ENCODE results near the gene VAPA. TPM values are rescaled to one million over a fixed set of nuclear protein-coding genes. Genes with fewer than 3 reads are reported as not detected.
"Not testable (repeated sequence)": the region's sequence is repeated elsewhere in the genome, so short reads cannot be mapped to it uniquely, and the experiment has no call there.

The VAPA gene
- total and polyA plus RNA-seq, 2 donors (not counting 3 experiments of a cell fraction or from before 2014, with no cell fraction given), result 105 to 163 TPM

DNA sequence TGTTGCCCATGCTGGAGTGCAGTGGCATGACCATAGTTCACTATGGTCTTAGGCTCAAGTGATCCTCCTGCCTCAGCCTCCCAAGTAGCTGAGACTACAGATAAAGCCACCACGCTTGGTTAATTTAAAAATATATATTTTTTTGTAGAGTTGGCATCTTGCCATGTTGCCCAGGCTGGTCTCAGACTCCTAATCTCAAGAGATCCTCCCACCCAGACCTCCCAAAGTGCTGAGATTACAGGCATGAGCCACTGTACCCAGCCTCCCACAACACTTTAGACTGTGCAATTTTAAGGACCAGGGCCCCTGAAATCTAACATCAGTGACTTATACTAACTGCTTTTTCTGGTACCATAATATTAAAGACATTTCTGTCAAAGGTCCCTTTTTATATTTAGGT lies 22.9 kb upstream of the VAPA start:
- no peaks in the 10 kb centered on the region for H3K36me3 ChIP-seq (ENCODE audit: control insufficient read depth in 2 of 2, extremely low read depth in 1 of 2, insufficient read depth in 2 of 2, low read length in 2 of 2)
- no peak overlapping the region for H3K27ac ChIP-seq (ENCODE audit: insufficient read depth, low read depth, low read length)
- intact Hi-C loops (cut with micrococcal nuclease) (no loop called here), dilution Hi-C loops (cut with MboI; ENCODE audit: extremely low pct_ligation_motif_present, low sequenced_read_pairs) (no loop called here)
- TF ChIP-seq POLR2A (IDR thresholded peaks at IDR 0.05; ENCODE audit: low read depth, low read length) (no peak), JUN (IDR thresholded peaks at IDR 0.05; ENCODE audit: borderline replicate concordance, insufficient read depth, insufficient read length, low read depth) (no peak), POLR2AphosphoS5 (IDR thresholded peaks at IDR 0.05; ENCODE audit: insufficient read depth, low read depth, low read length) (no peak), EZH2 (IDR thresholded peaks at IDR 0.05; ENCODE audit: borderline replicate concordance, low read depth, low read length, severe bottlenecking) (no peak), MYC (IDR thresholded peaks at IDR 0.05; ENCODE audit: low read depth, low read length) (no peak), FOS (IDR thresholded peaks at IDR 0.05; ENCODE audit: borderline replicate concordance, insufficient read depth, low read length) (no peak), GATA2 (IDR thresholded peaks at IDR 0.05; ENCODE audit: insufficient read depth, insufficient read length, low read depth, low read length) (no peak)
- TF ChIP-seq, protein P1, sequence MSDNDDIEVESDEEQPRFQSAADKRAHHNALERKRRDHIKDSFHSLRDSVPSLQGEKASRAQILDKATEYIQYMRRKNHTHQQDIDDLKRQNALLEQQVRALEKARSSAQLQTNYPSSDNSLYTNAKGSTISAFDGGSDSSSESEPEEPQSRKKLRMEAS (IDR thresholded peaks at IDR 0.05; ENCODE audit: insufficient read depth, insufficient read length), result no peak
- TF ChIP-seq, protein P2, sequence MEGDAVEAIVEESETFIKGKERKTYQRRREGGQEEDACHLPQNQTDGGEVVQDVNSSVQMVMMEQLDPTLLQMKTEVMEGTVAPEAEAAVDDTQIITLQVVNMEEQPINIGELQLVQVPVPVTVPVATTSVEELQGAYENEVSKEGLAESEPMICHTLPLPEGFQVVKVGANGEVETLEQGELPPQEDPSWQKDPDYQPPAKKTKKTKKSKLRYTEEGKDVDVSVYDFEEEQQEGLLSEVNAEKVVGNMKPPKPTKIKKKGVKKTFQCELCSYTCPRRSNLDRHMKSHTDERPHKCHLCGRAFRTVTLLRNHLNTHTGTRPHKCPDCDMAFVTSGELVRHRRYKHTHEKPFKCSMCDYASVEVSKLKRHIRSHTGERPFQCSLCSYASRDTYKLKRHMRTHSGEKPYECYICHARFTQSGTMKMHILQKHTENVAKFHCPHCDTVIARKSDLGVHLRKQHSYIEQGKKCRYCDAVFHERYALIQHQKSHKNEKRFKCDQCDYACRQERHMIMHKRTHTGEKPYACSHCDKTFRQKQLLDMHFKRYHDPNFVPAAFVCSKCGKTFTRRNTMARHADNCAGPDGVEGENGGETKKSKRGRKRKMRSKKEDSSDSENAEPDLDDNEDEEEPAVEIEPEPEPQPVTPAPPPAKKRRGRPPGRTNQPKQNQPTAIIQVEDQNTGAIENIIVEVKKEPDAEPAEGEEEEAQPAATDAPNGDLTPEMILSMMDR (IDR thresholded peaks at IDR 0.05; ENCODE audit: extremely low read depth in 1 of 2, insufficient read depth in 1 of 2, low read depth in 1 of 2, low read length in 2 of 2), result no peak
- ChIA-PET CTCF (no interaction called here), POLR2A (no interaction called here)
- H3K4me2 ChIP-seq (ENCODE audit: insufficient read depth, low read length), result no peak overlapping the region
- DNase-seq (ENCODE audit: low read depth, low spot score) (no peak), FAIRE-seq (no peak)
- H4K20me1 ChIP-seq (replicated peaks; ENCODE audit: control insufficient read depth, extremely low read depth, insufficient read depth, low read length), result no peaks in the 10 kb centered on the region
- no TSS peak for BruUV-seq (replicated peaks)
- no peak overlapping the region for H3K9ac ChIP-seq (replicated peaks; ENCODE audit: extremely low read depth, insufficient read depth, low read length)
- H3K9me3 ChIP-seq (replicated peaks; ENCODE audit: control insufficient read depth, insufficient read depth, low read length), result no peaks in the 10 kb centered on the region
- H2AFZ ChIP-seq (ENCODE audit: low read depth, low read length), result no peak overlapping the region
- no peaks in the 10 kb centered on the region for H3K4me1 ChIP-seq (ENCODE audit: control insufficient read depth, extremely low read depth, insufficient read depth, low read length)
- H3K4me3 ChIP-seq (replicated peaks in 1 of 3; ENCODE audit: insufficient read depth in 1 of 3, low read depth in 1 of 3, low read length in 3 of 3), result no peak overlapping the region
- no peaks in the 10 kb centered on the region for H3K79me2 ChIP-seq (ENCODE audit: control insufficient read depth, insufficient read depth, low read length)
- no peaks in the 10 kb centered on the region for H3K9me1 ChIP-seq (replicated peaks; ENCODE audit: control insufficient read depth, extremely low read depth, insufficient read depth, low read length)
- H3K27me3 ChIP-seq (ENCODE audit: control insufficient read depth in 2 of 2, insufficient read depth in 2 of 2, low read length in 2 of 2), result no peaks in the 10 kb centered on the region

DNA sequence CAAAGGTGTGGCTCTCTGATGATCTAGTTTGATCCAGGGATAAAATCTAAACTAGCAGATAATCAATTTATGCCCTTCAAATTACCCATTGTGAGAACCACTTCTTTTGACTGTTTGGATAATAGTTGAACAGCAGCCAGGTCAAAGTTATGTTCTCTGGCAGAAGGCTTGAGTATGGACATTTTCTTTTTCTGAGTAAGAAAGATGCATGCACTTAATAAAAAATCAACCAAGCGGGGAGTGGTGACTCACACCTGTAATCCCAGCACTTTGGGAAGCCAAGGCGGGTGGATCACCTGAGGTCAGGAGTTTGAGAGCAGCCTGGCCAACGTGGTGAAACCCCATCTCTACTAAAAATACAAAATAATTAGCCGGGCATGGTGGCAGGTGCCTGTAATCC lies 22.3 kb upstream of the VAPA start:
- H3K4me1 ChIP-seq (ENCODE audit: control insufficient read depth, extremely low read depth, insufficient read depth, low read length); H3K9ac ChIP-seq (replicated peaks; ENCODE audit: extremely low read depth, insufficient read depth, low read length); H3K9me3 ChIP-seq (replicated peaks; ENCODE audit: control insufficient read depth, insufficient read depth, low read length); H4K20me1 ChIP-seq (replicated peaks; ENCODE audit: control insufficient read depth, extremely low read depth, insufficient read depth, low read length); FAIRE-seq; BruUV-seq (replicated peaks); H2AFZ ChIP-seq (ENCODE audit: low read depth, low read length); H3K79me2 ChIP-seq (ENCODE audit: control insufficient read depth, insufficient read depth, low read length); H3K4me2 ChIP-seq (ENCODE audit: insufficient read depth, low read length); H3K27me3 ChIP-seq (ENCODE audit: control insufficient read depth in 2 of 2, insufficient read depth in 2 of 2, low read length in 2 of 2); DNase-seq (ENCODE audit: low read depth, low spot score); intact Hi-C loops (cut with micrococcal nuclease); dilution Hi-C loops (cut with MboI; ENCODE audit: extremely low pct_ligation_motif_present, low sequenced_read_pairs); CTCF ChIA-PET; H3K9me1 ChIP-seq (replicated peaks; ENCODE audit: control insufficient read depth, extremely low read depth, insufficient read depth, low read length); H3K36me3 ChIP-seq (ENCODE audit: control insufficient read depth in 2 of 2, extremely low read depth in 1 of 2, insufficient read depth in 2 of 2, low read length in 2 of 2); POLR2A ChIA-PET; H3K27ac ChIP-seq (ENCODE audit: insufficient read depth, low read depth, low read length); H3K4me3 ChIP-seq (replicated peaks in 1 of 3; ENCODE audit: insufficient read depth in 1 of 3, low read depth in 1 of 3, low read length in 3 of 3): not testable (repeated sequence)
